GM06990 (cell line): Measurements from ENCODE around the gene HES1.

ENCODE experiments used
- DNase-seq: peaks from one replicate; pipeline ENCODE4 v3.0.0-alpha.2; 2011; ENCODE audit not compliant: insufficient read length; ENCODE audit errors: extremely low read depth
- H3K27me3 ChIP-seq: replicated peaks from 2 replicates; pipeline ENCODE4 v1.6.0; 2011; ENCODE audit warnings: low read length; ENCODE audit not compliant: control insufficient read depth, insufficient read depth
- H3K36me3 ChIP-seq: 2 replicates; pipeline ENCODE4 v1.5.1; 2011; ENCODE audit warnings: low read length; ENCODE audit not compliant: control insufficient read depth, insufficient read depth
- H3K4me3 ChIP-seq: replicated peaks from 2 replicates; pipeline ENCODE4 v1.5.1; 2011; ENCODE audit warnings: low read depth, mild to moderate bottlenecking, control low read depth, low read length
- CTCF ChIP-seq: IDR thresholded peaks from 2 replicates; pipeline ENCODE4 v1.5.1; 2011; ENCODE audit warnings: low read length, control low read depth, mild to moderate bottlenecking, inconsistent platforms; ENCODE audit not compliant: insufficient read depth, poor library complexity, severe bottlenecking

The HES1 gene

GRCh38 chr3:194183271-194183670 is 47.3 kb downstream of the HES1 start:
- Histone ChIP-seq H3K4me3 (no peak overlapping the region), H3K36me3 (no peaks in the 10 kb centered on the region), H3K27me3 (no peaks in the 10 kb centered on the region)
- no peak for DNase-seq
- no peak for TF ChIP-seq CTCF

GRCh38 chr3:194184265-194184751 is 48.4 kb downstream of the HES1 start:
- Histone ChIP-seq H3K27me3 (no peaks in the 10 kb centered on the region), H3K36me3 (no peaks in the 10 kb centered on the region), H3K4me3 (no peak overlapping the region)
- DNase-seq: no peak
- TF ChIP-seq CTCF: no peak

- no peak for TF ChIP-seq CTCF
- Histone ChIP-seq H3K36me3 (no peaks in the 10 kb centered on the region), H3K4me3 (no peak overlapping the region), H3K27me3 (no peaks in the 10 kb centered on the region)
- DNase-seq: no peak
These were observed 48.9 kb downstream of the HES1 start for GRCh38 chr3:194184801-194185200.

GRCh38 chr3:194185221-194185620 is 49.3 kb downstream of the HES1 start:
- no peak for DNase-seq
- H3K4me3 ChIP-seq: no peak overlapping the region
- H3K27me3 ChIP-seq: no peaks in the 10 kb centered on the region
- no peaks in the 10 kb centered on the region for H3K36me3 ChIP-seq
- TF ChIP-seq CTCF: no peak

GRCh38 chr3:194187233-194187944 is 51.4 kb downstream of the HES1 start:
- TF ChIP-seq CTCF: no peak
- Histone ChIP-seq H3K4me3 (no peak overlapping the region), H3K36me3 (no peaks in the 10 kb centered on the region), H3K27me3 (no peaks in the 10 kb centered on the region)
- DNase-seq: no peak
